NCI-H187 treated with DMSO at 0.1 percent for 48 hours (cell line): ENCODE measurements around the gene PHACTR2.
"Not testable (repeated sequence)": the region's sequence is repeated elsewhere in the genome, so short reads cannot be mapped to it uniquely, and the experiment has no call there.

Source experiments
- DNase-seq: peaks from one replicate; lab custom pipeline; 2025; lab: John Stamatoyannopoulos, UW

Gene PHACTR2

DNA sequence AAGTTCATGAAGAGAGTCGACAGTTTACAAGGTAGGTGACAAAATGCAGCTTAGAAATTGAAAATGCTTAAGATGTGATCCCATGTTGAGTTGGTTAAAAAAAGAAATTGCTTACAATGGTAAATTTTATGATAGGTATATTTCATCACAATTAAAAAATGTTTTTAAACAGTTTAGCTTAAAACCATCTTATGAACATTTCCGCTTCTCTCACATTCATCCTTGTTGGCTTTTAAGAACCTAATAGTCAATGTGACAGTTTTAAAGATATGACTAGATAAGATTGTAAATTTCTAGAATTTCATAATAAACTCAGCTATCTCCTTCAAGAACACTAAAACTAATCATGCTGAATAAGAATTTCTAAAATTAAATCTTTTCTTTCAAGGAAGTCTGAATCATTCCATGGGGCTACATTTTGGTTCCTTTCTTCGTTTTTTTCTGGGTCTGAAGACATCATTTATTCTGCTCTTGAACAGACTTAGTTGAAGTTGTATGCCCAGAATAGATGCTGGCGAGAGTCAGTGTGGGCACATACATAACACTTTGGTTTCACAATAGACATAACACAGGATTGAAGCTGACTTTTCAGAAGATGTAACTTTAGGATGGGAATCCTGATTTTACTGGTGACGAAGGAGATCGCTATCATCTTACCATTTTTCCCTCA lies 129.5 kb downstream of the PHACTR2 start:
- no peak for DNase-seq

DNA sequence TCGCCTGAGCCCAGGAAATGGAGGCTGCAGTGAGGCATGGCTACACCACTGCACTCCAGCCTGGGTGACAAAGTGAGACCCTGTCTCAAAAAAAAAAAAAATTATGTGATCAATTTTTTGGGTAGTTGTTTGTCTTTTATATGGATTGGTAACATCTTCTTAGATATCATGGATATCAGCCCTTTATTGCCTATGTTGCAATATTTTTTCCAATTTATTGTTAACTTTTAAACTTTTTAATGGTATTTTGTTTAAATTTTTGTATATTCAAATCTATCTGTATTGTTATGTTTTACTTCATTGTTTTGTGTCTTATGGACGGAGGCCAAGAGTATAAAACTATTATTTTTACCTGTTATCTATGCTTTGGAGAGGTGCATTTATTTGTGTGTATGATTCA lies 133.0 kb downstream of the PHACTR2 start:
- no peak for DNase-seq

DNA sequence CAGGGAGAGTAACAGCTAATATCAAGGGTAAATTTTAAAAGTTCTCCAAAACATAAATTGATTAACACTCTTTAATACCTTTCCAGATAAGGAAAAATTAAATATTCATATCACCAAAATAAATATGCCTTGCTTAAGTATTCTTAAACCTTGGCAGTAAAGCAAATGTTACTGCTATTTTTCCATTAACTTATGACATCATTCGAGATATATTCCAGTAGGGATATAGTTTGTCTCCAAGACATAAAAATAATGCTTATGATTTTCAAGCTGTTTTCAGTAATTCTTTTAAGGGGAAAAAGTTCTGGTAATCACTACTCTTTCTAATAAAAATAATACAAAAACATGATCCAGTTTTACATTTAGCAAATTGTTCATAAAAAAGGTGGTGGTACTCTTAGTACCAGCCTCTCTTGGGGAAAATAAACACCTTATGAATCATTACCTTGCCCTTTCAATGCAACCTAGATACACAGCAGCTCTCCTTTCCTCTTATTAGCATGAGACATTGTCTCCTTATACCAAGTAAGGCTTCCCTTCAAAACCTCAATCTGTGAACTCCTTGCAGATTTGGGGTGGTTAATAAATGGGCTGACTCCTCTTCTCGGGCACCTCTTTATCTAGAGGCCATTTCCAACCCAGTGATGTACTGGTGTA lies 133.9 kb downstream of the PHACTR2 start:
- DNase-seq: no peak

DNA sequence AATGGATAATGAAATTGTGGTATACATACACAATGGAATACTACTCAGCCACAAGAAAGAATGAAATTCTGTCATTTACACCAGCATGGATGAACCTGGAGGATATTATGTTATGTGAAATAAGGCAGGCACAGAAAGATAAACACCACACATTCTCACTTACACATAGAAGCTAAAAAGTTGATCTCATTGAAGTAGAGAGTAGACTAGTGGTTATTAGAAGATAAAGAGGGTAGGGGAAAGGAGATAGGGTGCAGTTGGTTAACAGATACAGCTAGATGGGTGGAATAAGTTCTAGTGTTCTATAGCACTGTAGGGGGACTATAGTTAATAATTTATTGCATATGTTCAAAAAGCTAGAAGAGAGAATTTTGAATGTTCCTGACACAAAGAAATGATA lies 139.9 kb downstream of the PHACTR2 start:
- DNase-seq: no peak

DNA sequence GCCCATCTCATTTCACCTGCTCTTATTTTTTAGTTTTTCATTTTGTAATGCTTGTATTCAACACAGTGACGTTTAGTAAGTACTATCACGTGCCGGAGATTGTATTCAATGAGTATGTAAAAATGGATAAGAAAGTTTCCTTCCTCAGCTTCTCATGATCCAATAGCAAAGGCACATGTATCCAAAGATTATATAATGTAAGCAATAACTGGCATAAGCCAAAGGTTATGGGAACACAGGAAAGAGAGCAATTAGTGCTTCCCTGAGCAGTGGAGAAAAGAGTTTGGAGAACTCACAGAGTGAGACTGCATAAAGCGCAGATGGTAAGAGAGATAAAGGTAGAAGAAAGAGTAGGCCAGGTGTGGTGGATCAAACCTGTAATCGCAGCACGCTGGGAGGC lies 143.6 kb downstream of the PHACTR2 start:
- DNase-seq: no peak

DNA sequence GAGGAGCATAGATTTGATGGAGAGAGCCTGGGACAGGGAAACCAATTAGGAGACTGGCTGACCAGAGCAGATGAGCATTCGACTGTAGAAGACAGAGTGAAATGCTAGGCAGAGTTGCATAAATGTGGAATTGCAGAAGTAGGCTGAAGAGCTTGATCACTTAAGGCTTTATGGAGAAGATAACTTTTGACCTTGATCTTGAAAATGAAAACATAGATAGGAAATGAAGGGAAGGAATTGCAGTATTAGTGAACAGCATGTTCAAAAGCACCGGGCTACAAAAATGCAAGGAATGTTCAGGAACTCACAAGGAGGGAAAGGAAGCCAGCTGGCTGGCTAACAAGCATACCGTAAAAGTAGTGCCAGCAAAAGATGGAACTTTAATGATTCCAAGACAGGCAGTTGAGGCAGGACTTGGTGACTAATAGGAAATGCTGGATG lies 144.8 kb downstream of the PHACTR2 start:
- DNase-seq: no peak

DNA sequence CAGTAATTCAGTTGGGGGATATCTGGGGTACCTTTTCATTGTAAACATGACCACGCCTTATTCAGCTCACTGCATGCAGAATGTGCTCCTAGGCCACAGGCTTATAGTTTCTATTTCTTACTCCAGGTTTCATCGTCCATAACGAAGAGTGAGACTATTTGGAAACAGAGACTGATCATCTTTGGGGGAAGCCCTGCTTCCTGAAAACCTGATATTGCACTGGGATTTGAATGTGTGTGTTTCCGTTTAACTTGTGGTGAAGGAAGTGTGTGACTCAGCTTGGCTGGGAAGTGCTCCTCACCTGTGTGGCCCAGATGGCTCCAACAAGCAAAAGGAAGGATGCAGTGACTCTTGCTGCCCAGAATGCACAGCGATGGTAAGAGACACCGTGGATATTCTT lies 145.8 kb downstream of the PHACTR2 start:
- no peak for DNase-seq

DNA sequence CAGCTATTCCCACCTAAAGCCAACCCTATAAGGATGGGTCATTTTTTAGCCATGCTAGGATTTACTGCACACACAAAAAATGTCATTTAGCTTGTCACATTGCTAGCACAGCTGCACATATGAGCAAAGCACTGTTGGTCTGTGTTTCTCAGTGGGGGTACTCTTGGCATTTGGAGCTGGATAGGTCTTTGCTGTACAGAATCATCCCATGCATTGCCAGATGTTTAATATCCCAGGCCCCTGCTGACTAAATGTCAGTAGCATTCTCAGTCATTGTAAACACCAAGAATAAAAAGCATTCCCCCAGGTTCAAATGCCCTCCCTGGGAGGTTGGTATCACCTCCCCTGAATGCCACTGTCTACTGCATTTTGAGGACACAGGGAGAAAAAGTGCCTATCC lies 150.8 kb downstream of the PHACTR2 start:
- DNase-seq: no peak

DNA sequence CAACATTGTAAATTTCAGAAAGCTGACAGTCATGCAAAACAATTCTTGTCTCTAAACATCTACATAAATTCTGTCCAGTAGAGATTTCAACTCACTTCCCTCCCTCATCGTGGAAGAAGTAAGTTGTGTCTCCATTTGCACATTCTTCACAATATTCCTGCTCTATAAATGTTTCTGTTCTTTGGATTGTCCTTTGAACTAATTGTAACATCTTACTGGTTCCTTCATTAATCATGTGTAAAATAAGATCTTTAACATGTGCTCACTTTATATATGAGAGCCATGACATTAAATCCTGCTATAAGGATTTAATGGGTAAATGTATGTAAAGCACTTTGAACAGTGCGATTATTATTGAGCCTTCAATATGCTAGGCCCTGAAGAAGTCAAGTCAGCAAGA lies 158.4 kb downstream of the PHACTR2 start:
- no peak for DNase-seq

DNA sequence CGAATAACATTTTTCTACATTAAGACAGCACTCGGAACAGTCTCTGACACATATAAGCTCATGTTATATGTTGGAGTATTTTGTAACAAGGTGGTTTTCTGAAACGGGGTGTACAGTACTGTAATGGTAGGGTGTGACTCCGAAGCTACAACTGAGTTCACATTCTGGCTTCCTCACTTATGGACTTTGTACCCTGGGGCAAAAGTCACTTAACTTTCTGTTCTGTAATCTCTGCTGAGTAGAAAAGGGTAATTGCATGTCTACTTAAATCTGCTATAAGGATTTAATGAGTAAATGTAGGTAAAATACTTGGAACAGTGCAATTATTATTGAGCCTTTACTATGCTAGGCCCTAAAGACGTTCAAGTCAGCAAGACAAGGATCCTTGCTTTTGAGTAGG lies 160.6 kb downstream of the PHACTR2 start:
- DNase-seq: no peak

DNA sequence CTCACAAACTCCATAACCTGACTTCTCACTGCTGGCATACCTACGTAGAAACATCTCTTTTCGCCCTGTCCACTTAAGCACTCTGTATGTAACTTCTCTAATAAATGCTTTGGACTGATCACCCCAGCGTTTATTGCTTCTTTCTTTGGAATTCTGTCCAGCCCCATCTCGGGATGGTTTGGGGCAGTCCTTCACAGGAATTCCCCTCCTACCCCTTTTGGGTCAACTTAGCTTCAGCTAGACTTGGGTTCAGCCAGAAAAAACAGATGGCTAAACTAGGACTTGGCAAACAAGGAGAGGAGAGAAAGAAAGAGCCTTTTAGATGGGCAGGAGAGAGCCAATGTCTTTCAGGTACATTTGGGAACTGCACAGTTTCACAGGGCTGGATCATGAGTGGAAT lies 161.4 kb downstream of the PHACTR2 start:
- no peak for DNase-seq

DNA sequence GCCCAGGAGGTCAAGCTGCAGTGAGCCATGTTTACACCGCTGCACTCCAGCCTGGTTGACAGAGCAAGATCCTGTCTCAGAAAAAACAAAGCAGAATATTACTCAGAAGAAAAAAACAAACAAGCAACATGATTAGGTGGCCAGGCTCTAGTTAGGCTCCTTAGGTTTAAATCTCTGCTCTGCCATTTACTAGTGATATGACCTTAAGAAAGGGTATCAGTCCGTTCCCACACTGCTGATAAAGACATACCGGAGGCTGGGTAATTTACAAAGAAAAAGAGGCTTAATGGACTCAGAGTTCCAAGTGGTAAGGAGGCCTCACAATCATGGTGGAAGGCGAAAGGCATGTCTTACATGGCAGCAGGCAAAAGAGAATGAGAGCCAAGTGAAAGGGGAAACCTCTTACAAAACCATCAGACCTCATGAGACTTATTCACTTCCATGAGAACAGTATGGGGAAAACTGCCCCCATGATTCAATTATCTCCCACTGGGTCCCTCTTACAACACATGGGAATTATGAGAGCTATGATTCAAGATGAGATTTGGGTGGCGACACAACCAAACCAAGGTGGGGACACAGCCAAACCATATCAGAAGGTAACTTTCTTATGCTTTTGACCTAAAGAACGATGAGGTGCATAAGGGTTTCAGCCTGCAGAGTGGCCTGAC lies 163.0 kb downstream of the PHACTR2 start:
- DNase-seq: no peak

DNA sequence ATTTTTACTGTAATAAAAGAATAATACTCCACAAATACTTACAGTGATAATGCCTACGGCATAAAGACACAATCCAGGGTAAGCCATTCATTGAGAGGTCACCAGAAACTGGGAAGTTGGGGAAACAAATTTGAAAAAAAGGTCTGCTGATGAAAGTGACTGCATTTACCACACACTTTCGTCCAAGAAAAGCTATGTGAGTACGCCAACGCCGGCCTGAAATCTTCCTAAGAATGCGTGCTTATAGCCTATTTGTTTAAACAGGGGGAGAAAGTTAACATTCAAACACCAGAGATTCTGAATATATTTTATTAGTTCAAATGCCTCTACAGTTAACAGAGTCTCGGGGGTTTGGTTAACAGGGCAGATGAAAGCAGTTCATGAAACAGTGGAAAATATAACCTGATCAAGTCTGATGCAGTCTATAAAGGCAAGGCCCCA lies 164.7 kb downstream of the PHACTR2 start:
- DNase-seq: no peak

DNA sequence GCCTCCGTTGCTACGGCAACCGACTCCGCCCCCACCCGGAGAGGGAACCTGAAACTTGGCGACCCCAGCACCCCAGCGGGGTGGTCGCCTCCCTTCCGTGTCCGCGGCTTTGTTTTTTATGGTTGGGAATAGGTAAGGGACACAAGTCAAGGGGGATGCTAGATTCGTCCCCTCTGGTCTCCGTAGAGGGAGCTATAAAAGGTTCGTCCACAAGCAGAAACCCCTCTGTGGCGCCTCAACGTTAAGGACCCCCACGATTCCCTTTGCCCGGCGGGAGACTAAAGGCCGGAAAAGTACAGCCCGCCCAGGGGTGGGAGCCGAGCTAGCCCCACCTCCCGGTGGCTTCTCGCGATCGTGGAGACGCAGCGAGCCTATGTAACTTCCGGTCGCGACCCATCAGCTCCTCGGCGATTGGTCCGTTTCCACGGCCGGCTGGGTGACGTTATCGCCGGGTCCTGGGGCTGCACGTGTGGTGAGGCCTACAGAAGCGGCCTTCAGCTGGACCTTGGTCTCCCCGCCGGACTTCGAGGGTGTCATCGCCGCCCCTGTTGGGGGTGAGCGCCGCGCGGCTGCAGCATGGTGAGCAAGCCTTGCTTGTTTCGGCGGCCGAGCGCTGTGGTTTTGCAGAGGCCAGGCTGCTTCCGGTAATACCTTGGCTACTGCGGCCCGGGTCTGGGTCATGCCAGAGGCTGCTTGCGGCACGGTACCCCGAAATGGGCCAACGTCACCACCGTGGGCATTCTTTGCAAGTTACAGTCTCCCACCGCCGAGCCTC lies 165.3 kb downstream of the PHACTR2 start, which contains the start of gene LTV1:
TSS of gene LTV1 (plus strand) at position 437 of the 775 bp plus-strand sequence. CDS start at position 577, 140 bp downstream.
- DNase-seq: peak; percentile 35

DNA sequence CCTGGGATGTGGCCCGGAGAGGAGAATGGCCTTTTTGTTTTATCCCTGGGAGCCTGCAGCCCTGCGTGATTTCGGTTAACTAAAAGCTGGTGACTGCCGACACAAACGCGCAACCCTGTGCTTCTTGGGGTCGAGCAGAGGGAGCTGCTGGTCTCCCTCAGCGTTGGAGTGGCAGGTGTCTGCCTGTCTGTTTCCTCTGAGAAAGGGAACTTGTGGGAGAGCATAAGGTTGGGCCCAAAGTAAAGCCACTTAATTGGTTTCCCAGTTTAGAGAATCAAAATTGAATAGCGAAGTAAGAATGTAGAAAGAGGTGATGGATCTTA lies 165.9 kb downstream of the PHACTR2 start:
- no peak for DNase-seq

DNA sequence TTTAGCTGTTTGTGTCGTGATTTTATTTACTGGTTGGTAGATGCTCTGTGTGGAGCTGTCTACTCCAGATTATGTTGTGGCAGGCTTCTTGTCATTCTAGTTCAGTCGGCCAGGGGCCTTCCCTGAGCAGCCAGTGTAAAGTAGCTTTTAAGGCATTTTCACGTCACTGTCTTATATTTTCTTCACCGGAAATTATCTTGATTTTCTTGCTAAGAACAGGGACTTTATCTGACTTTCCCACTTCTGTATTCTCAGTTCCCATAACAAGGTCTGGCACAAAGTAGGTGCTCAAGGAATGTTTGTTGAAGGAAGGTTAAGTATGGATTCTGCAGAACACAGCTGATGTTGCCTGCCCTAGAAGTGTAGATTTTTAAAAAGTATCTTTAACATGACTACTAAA lies 166.2 kb downstream of the PHACTR2 start:
- no peak for DNase-seq

DNA sequence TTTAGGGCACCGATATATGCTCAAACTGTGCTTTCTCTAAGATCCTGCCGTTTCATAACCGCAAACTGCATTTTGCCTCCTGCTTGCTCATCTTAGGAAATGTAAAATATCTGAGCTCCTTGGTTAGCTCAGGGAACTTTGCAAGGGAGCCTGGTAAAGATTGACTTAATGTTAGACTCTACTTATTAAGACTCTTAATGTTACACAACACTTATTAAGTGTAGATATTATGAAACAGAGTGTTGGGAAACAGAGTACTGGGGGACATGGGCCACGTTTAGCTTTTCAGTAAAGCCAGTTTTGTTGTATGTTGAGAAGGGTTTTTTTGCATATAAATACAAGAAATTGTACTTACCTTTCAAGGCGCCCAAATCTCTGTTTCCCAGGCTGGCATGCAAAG lies 167.3 kb downstream of the PHACTR2 start:
- no peak for DNase-seq

DNA sequence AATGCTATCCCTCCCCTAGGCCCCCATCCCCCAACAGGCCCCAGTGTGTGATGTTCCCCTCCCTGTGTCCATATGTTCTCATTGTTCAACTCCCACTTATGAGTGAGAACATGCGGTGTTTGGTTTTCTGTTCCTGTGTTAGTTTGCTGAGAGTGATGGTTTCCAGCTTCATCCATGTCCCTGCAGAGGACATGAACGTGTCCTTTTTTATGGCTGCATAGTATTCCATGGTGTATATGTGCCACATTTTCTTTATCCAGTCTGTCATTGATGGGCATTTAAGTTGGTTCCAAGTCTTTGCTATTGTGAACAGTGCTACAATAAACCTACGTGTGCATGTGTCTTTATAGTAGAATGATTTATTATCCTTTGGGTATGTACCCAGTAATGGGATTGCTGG lies 173.9 kb downstream of the PHACTR2 start:
- not testable (repeated sequence) for DNase-seq

DNA sequence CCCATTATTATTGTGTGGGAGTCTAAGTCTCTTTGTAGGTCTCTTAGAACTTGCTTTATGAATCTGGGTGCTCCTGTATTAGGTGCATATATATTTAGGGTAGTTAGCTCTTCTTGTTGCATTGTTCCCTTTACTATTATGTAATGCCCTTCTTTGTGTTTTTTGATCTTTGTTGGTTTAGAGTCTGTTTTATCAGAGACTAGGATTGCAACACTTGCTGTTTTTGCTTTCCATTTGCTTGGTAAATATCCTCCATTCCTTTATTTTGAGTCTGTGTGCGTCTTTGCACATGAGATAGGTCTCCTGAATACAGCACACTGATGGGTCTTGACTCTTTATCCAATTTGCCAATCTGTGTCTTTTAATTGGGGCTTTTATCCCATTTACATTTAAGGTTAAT lies 177.3 kb downstream of the PHACTR2 start:
- DNase-seq: not testable (repeated sequence)

DNA sequence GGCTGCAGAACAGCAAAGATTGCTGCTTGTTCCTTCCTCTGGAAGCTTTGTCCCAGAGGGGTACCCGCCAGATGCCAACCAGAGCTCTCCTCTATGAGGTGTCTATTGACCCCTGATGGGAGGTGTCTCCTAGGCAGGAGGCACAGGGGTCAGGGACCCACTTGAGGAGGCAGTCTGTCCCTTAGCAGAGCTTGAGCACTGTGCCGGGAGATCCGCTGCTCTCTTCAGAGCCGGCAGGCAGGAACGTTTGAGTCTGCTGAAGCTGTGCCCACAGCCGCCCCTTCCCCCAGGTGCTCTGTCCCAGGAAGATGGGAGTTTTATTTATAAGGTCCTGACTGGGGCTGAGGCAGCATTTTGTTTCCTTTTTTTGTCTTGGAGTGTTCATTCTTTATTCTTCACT lies 179.0 kb downstream of the PHACTR2 start:
- DNase-seq: not testable (repeated sequence)

DNA sequence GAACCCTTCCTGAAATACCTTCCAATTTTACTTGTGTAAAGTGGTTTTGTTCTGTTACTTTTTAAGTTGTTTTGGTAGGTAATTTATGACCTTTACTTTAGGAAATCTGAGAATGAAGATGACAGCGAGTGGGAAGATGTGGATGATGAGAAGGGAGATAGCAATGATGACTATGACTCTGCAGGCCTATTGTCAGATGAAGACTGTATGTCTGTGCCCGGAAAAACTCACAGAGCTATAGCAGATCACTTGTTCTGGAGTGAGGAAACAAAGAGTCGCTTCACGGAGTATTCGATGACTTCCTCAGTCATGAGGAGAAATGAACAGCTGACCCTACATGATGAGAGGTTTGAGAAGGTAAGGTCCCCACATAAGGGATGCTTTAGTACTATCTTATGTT lies 179.9 kb downstream of the PHACTR2 start:
- DNase-seq: no peak

DNA sequence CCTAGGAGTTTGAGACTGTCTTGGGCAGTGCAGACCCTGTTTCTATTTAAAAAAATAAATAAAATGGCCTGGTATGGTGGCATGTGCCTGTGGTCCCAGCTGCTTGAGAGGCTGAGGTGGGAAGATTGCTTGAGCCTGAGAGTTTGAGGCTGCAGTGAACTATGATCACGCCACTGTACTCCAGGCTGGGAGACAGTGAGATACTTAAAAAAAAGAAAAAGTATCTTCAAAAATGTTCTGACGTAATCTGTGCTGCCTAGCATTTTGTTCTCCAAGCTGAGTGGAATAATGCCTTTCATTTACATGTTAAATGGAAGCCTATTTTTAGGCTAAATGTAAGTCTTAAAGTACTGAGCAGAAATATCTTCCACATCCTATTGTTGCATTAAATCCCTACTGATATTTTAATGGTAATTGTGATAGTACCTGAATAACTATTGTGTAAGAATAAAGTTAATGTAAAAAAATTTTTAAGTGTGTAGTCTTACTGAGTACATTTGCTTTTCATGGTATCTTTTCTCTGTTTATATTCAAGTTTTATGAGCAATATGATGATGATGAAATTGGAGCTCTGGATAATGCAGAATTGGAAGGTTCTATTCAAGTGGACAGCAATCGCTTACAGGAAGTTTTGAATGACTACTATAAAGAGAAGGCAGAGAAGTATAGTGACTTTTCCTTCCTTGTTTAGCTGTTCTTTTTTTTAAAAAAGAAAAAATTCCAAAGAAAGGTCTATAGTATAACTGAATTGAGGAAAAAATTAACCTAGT lies 182.3 kb downstream of the PHACTR2 start:
- DNase-seq: no peak
